ENCODE measurements around the gene STH.

DNA sequence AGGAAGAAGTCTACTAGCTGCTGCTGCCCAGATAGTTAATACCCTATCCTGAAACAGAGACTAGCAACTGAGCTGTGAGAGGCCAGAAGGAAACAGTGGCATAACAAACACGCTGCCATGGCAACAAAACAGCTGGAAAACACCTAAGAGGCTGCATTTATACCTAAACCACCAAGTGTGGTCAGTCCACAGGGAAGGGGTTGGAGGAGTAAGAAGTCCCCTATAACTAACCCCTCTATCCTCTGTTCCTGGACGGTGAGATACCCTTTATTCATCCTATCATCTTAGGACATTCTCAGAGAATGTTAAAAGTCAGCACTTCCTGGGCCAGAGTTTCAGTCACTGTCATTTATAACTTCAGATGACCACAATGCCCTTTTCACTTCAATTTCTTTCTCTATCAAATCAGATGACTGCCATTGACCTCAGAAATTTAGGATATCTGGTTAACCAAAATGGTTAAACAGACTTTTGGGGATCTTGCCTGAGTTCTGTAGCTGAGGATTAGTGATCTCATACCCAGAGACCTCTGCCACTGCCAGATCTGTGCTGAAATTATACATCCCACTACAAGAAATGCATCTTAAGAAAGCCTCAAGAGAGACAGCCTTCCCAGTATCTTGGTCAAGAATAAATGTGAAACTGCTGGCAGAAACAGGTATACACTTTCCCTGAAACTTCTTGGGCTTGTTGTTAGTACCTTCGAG is 36.2 kb downstream of the STH start:
- no peak for TF ChIP-seq POLR2AphosphoS5 (IDR thresholded peaks at IDR 0.05)
- no peak for TF ChIP-seq CTCF (IDR thresholded peaks at IDR 0.05)
- TF ChIP-seq POLR2A (IDR thresholded peaks at IDR 0.05) = no peak

Measured in breast epithelium (tissue), 3 donors.